ENCODE results near the gene ZC3H10.

GRCh38 chr12:56153678-56154065 lies 35.6 kb downstream of the ZC3H10 start:
- TF ChIP-seq CTCF (conservative IDR thresholded peaks at IDR 0.05; ENCODE audit: low read length) = no peak
- TF ChIP-seq EZH2phosphoT487 (IDR thresholded peaks at IDR 0.05; ENCODE audit: borderline replicate concordance, low read depth, low read length) = no peak

All from OCI-LY7 (cell line).